Measurements from ENCODE around the gene FHIP1A. TPM values are rescaled to one million over a fixed set of nuclear protein-coding genes. Genes with fewer than 3 reads are reported as not detected.

Gene FHIP1A
- total RNA-seq, 4 donors from 2014 or later, result 4.9 to 59.4 (median 9.0) TPM

DNA sequence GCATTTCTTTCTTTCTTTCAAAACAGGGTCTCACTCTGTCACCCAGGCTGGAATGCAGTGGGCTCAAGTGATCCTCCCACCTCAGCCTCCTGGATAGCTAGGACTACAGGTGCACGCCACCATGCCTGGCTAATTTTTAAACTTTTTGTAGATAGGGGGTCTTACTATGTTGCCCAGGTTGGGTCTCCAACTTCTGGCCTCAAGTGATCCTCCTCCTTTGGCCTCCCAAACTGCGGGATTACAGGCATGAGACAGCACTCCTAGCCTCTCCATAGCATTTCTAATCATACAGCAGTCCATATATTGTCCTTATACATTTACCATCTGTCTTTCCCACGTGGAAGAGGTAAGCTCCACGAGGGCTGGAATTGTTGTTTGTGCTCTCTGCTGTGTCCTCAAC lies 2.0 kb upstream of the FHIP1A start:
- Histone ChIP-seq H3K27ac (no peak overlapping the region), H3K27me3 (no peaks in the 10 kb centered on the region), H3K4me1 (peaks cover 0 to 28% (median 6%) of the 10 kb centered on the region in 4 donors), H3K36me3 (no peaks in the 10 kb centered on the region), H3K9me3 (no peaks in the 10 kb centered on the region), H3K4me3 (no peak overlapping the region)
- WGBS, 2 donors, result 93 to 99% methylated on average over 4 of the region's 4 CpGs
- no peak for TF ChIP-seq EP300 (IDR thresholded peaks at IDR 0.05)
- no peak for TF ChIP-seq POLR2A (IDR thresholded peaks at IDR 0.05)
- TF ChIP-seq, protein P1, sequence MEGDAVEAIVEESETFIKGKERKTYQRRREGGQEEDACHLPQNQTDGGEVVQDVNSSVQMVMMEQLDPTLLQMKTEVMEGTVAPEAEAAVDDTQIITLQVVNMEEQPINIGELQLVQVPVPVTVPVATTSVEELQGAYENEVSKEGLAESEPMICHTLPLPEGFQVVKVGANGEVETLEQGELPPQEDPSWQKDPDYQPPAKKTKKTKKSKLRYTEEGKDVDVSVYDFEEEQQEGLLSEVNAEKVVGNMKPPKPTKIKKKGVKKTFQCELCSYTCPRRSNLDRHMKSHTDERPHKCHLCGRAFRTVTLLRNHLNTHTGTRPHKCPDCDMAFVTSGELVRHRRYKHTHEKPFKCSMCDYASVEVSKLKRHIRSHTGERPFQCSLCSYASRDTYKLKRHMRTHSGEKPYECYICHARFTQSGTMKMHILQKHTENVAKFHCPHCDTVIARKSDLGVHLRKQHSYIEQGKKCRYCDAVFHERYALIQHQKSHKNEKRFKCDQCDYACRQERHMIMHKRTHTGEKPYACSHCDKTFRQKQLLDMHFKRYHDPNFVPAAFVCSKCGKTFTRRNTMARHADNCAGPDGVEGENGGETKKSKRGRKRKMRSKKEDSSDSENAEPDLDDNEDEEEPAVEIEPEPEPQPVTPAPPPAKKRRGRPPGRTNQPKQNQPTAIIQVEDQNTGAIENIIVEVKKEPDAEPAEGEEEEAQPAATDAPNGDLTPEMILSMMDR (IDR thresholded peaks at IDR 0.05), result no peak
- no peak for DNase-seq (ENCODE audit: low spot score in 2 of 2)

DNA sequence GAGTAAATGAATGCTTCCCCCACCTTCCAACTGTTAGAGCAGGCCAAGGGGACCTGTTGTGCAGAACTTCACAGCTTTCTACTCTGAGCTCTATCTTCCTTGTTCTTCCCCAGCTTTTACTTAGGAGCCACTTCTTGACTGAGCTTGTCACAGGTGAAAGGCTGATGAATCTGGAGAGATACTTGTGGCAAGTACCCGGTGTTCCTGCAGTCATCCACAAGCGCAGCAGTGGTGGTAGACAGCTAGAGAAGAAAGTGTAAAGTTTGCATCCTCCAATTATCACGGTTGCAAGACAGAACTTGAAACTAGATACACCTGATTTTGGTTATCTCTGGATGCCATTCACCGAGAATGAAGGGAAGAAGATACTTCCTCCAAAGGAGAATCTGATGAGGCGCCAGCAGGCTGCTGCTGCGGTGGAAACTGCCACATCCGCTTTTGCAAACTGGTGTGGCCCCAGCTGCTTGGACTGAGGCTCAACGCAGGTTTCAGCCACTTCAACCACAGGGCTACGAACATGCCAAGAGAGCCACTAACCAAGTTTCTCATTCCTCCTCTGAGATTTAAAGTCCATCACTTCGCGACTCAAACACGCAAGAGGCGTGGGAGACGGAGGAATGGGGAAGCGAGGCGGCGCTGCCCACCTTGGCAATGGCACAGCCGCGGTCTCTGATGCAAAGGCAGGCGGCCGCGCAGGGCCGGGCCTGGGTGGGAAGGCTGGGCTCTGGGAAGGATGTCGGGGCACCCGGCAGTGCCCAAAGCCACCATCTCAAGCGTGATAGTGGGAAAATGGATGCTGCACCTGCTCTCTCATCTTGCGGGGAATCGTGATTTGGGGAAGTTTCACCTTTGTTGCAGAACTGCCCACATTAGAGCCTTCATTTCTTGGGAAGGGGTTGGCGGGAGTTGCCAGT lies 1.3 kb upstream of the FHIP1A start:
- DNase-seq (ENCODE audit: low spot score in 2 of 2), result no peak
- Histone ChIP-seq H3K27me3 (no peaks in the 10 kb centered on the region), H3K36me3 (no peaks in the 10 kb centered on the region), H3K4me1 (peaks cover 0 to 28% (median 6%) of the 10 kb centered on the region in 4 donors), H3K9me3 (no peaks in the 10 kb centered on the region), H3K27ac (peak overlapping the region; percentile 8 to 78 (median 48)), H3K4me3 (peak overlapping the region; percentile 45 to 67 (median 56))
- 52 to 63% methylated on average over 29 of the region's 29 CpGs for WGBS, 2 donors
- TF ChIP-seq, protein P1 (IDR thresholded peaks at IDR 0.05), result no peak
- TF ChIP-seq EP300 (IDR thresholded peaks at IDR 0.05) (no peak), POLR2A (IDR thresholded peaks at IDR 0.05) (no peak)

DNA sequence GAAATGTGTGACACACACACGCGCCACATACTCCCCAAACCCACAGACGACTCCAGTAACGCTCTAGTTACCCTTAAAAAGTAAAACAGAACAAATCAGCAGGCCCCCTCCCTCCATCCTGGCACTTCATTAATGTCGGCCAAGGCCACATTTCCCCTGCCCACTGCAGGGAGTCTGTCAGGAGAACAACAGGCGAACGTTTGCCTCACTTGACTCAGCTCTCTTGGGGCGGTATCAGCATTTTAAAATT lies 671 bp upstream of the FHIP1A start:
- H3K27ac ChIP-seq, result peak overlapping the region; percentile 8 to 78 (median 48)
- H3K4me1 ChIP-seq, result peaks cover 0 to 28% (median 6%) of the 10 kb centered on the region in 4 donors
- DNase-seq (ENCODE audit: low spot score in 2 of 2), result no peak
- no peak for TF ChIP-seq EP300 (IDR thresholded peaks at IDR 0.05)
- TF ChIP-seq, protein P1 (IDR thresholded peaks at IDR 0.05), result no peak
- WGBS, 2 donors, result 6% methylated on average over 8 of the region's 8 CpGs
- peak overlapping the region; percentile 45 to 67 (median 56) for H3K4me3 ChIP-seq
- no peaks in the 10 kb centered on the region for H3K36me3 ChIP-seq
- no peaks in the 10 kb centered on the region for H3K27me3 ChIP-seq
- H3K9me3 ChIP-seq, result no peaks in the 10 kb centered on the region

DNA sequence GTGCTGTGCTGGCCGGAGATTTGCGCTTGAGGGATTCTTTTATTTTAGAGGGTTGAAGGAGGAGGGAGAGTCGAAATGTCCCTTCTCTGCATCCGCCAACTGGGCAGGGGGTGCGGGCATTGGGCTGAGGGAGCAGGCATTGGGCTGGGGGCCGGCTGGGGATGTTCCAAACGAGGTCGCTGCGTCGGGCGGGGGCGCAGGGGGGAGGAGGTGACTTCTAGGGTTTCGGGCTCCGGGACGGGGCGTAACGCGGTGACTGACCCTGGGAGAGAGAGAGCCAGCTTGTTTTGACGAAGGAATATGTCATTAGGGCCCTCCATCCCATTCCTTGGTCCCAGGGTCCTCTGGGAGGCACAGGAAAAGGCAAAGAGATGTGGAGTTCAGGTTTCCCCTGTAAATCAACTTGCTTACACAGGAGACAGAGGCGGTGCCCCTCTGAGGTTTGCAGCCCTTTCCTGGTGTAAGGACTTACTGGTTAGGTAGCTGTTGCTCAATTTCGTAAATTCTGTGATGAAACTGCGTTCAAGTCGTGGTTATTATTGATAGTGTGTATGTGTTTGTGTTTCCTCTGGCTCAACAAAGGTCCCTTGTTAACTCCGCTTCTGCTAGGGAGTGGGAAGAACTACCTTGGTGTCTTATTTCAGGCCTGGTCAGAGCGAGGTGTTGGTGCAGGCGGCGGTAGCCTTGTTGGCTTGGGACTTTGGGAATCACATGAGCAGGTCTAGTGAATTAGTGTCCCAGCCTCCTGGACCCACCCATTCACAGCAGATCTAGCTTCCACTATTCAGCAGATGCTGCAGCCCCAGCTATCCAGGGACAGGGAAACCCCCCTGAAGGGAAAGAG lies 716 bp downstream of the FHIP1A start:
- Histone ChIP-seq H3K9me3 (no peaks in the 10 kb centered on the region), H3K4me1 (peaks cover 0 to 28% (median 6%) of the 10 kb centered on the region in 4 donors), H3K36me3 (no peaks in the 10 kb centered on the region), H3K27me3 (no peaks in the 10 kb centered on the region), H3K27ac (peak overlapping the region in 2 of 4 donors; percentile 73 to 78), H3K4me3 (peak overlapping the region; percentile 38 to 67 (median 56))
- DNase-seq (ENCODE audit: low spot score in 2 of 2), result no peak
- TF ChIP-seq, protein P1 (IDR thresholded peaks at IDR 0.05), result no peak
- no peak for TF ChIP-seq EP300 (IDR thresholded peaks at IDR 0.05)
- WGBS, 2 donors, result 9 to 16% methylated on average over 17 to 27 of the region's 27 CpGs

DNA sequence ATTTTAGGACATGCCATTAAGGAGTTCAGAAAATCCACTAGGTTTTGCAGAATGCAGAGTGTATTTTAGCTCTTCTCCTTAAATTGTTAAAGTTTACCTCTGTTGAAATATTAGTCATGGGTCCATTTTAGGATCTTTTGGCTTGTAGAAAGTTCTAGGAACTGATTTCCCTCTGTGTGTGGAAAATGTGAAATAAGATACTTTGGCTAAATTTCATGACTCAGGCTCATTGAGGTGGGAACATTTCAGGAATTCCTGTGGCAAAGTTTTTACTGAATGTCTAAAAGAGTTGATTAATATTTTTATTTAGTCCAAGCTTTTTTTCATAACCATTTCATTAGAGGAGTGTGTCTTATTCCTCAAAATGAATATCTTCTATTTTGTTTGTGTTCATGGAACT lies 7.0 kb downstream of the FHIP1A start:
- Histone ChIP-seq H3K36me3 (no peaks in the 10 kb centered on the region), H3K27ac (no peak overlapping the region), H3K4me1 (peaks cover 0 to 11% (median 4%) of the 10 kb centered on the region in 4 donors), H3K4me3 (no peak overlapping the region), H3K9me3 (no peaks in the 10 kb centered on the region), H3K27me3 (no peaks in the 10 kb centered on the region)
- DNase-seq (ENCODE audit: low spot score in 2 of 2), result no peak
- TF ChIP-seq POLR2A (IDR thresholded peaks at IDR 0.05), result no peak
- TF ChIP-seq, protein P1 (IDR thresholded peaks at IDR 0.05), result no peak
- peak in 1 of 2 donors; percentile 29 for TF ChIP-seq EP300 (IDR thresholded peaks at IDR 0.05)
